Uterus (tissue), 2 donors: ENCODE measurements around the gene ZNF423.

Experiments used
- POLR2A ChIP-seq, 2 donors: fragments of 450-650 bp; IDR thresholded peaks; one replicate each; pipeline ENCODE4 v1.6.1; 2016; ENCODE audit warnings: antibody characterized with exemption in 2 of 2, mild to moderate bottlenecking in 1 of 2, moderate library complexity in 1 of 2
- TF ChIP-seq, protein P1 (sequence below), 4 experiments: fragments of 200-600 bp in 2 of 4; fragments of 450-650 bp in 2 of 4; sonication (generic) in 2 of 4; IDR thresholded peaks; one replicate each; pipeline ENCODE4 v1.5.1; 2016 to 2019; ENCODE audit warnings: antibody characterized with exemption in 4 of 4, mild to moderate bottlenecking in 2 of 4, moderate library complexity in 1 of 4

DNA sequence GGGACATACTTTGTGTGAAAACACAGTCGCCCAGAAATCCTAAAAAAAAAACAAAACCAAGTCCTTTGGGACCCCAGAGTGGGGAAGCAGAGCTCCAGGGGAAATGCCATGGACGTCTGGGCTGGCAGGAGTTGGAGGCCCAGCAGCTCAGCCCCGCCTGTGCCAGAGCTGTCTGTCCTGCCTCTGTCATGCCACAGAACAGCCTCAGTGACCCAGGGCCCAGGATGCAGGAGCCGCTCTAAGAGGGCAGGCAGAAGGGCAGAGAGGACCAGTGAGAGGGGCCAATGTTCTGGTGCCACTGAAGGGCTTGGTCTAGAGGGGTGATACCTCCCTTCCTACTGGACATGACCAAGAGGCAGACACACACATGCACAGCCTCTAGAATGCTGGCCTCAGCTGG is 316.2 kb downstream of the ZNF423 start:
- TF ChIP-seq, protein P1, sequence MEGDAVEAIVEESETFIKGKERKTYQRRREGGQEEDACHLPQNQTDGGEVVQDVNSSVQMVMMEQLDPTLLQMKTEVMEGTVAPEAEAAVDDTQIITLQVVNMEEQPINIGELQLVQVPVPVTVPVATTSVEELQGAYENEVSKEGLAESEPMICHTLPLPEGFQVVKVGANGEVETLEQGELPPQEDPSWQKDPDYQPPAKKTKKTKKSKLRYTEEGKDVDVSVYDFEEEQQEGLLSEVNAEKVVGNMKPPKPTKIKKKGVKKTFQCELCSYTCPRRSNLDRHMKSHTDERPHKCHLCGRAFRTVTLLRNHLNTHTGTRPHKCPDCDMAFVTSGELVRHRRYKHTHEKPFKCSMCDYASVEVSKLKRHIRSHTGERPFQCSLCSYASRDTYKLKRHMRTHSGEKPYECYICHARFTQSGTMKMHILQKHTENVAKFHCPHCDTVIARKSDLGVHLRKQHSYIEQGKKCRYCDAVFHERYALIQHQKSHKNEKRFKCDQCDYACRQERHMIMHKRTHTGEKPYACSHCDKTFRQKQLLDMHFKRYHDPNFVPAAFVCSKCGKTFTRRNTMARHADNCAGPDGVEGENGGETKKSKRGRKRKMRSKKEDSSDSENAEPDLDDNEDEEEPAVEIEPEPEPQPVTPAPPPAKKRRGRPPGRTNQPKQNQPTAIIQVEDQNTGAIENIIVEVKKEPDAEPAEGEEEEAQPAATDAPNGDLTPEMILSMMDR (IDR thresholded peaks at IDR 0.05): no peak
- TF ChIP-seq POLR2A (IDR thresholded peaks at IDR 0.05): no peak
